Endometrial microvascular endothelial cells (primary cell): ENCODE results near the gene MT1F. TPM values are rescaled to one million over a fixed set of nuclear protein-coding genes. Genes with fewer than 3 reads are reported as not detected.
"Not testable (repeated sequence)": the region's sequence is repeated elsewhere in the genome, so short reads cannot be mapped to it uniquely, and the experiment has no call there.

Experiments
- in situ Hi-C: cut with HindIII; loops from 2 replicates; pipeline ENCODE4 v1.10.0; 2017; ENCODE audit warnings: low sequenced_read_pairs, low pct_unique_long_range_greater_than_20kb; ENCODE audit errors: inconsistent ontology term
- total RNA-seq: library from RNA; depleted of rRNA; stranded (reverse); fragments of >200 nt; gene quantifications from one replicate; pipeline ENCODE4 v1.2.3, GENCODE V29; 2015; ENCODE audit errors: inconsistent ontology term

MT1F gene
- total RNA-seq, 1 donor from 2014 or later, result 6.5 TPM

DNA sequence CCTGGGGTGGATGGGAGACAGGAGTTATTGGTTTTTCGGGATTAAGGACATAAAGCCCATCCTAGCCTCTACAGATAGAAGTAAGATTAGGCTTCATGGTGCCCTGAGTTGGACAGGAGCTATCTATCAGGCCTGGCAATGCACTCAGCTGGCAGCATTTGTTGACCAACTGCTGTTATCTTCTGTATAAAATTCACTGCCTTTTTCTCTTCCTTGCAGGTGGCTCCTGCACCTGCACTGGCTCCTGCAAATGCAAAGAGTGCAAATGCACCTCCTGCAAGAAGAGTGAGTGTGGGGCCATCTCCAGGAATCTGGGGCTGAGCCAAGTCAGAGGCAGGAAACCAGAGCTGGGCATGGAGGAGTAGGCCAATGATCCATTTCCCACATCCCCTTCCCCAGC, 18.7 kb upstream of the MT1F start:
- in situ Hi-C loops, result no loop called here

DNA sequence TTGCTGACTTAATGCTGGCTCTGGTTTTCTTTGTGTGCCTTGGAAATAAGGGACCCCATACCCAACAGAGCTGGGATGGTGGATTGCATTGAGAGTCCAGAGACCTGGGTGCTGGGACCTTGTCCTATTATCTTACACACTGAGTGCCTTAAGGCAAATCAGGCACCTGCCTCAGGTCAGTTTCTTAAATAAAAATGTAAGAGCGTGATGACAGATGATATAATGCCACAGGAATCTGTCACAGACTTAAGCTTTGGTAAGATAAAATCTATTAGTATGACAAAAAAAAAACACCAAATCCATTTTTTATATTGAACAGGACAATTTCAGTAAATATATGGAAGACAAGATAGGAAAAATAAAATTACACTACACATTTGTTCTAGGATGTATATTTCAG, 17.7 kb upstream of the MT1F start:
- in situ Hi-C loops, result no loop called here

DNA sequence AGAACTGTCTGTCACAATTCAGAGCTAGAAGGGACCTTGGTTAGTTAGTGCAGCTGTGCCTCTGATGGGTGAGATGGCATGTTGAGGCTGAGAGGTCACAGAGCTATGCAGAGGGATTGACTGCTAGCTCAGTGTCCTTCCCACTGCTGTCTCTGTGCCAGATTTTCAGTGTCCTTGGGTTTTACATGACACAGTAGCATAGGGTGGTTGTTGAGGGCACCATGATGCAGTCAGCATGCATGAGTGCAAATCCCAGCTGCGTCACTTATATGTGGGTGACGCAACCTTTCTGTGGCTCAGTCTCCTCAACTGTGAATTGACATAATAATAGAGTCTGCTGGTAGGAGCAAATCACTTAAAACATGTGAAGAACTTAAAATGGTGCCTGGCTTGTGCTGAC, 16.6 kb upstream of the MT1F start:
- in situ Hi-C loops, result no loop called here

DNA sequence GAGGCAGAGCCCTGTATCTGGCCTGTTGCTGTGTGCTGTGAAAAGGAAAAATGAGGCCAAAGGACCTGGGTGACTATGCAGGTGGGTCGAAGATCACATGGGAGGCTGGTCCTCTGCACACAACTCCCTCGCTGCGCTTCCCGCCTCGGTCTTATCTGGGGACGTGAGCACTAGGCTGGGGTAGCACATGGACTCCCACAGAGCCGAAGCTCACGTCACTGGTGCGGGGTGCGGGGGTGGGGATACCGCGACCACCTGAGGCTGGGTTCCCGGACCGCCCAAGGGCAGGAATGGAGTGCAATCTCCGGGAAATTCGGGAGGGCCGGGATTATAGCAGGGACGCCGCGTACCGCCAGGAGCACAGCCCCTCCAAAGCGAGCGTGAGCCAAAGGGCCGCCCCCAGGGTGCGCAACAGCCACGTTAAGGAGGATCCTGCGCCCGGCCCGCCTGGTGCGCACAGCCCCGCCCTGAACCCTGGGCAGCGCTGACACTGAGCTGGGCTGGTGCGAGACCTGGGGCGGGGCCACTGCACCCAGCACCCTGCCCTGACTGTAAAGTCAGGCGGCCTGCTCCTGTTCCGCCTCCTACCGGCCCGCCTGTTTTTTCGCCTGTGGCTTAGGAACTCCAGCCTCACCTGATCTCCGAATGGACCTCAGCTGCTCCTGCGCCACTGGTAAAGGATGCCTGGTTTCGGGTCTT, 14.5 kb upstream of the MT1F start:
- in situ Hi-C loops, result no loop called here

DNA sequence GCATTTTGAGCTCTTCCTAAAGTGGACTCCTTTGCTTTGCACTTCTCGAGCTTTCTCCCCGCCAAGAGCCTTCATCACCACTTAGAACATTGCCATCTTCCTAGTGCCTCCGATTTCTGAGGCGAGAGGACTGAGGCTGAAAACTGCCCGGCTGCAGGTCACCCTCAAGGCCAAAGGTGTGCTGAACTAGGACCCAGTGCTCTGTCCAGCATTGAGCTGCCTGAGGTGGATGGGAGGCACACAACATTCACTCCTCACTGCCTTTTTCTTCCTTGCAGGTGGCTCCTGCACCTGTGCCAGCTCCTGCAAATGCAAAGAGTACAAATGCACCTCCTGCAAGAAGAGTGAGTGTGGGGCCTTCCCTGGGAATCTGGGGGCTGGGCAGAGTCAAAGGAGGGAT, 13.9 kb upstream of the MT1F start:
- in situ Hi-C loops, result no loop called here

DNA sequence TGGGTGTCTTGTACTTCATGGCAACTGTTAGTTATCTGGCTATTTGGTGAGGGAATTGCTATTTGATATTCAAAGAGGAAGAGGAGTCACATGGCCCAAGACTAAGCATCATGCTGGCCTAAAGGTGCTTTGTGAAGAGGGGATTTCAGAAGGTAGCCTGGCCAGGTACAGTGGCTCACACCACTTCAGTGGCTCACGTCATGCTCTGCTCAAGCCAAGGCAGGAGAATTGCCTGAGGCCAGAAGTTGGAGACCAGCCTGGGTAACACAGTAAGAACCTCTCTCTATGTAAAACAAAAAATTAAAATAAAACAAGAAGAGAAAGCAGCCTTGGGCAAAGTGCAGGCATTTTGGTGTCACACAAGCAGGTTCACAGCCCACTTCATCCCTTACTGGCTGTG, 12.4 kb upstream of the MT1F start:
- in situ Hi-C loops, result no loop called here

DNA sequence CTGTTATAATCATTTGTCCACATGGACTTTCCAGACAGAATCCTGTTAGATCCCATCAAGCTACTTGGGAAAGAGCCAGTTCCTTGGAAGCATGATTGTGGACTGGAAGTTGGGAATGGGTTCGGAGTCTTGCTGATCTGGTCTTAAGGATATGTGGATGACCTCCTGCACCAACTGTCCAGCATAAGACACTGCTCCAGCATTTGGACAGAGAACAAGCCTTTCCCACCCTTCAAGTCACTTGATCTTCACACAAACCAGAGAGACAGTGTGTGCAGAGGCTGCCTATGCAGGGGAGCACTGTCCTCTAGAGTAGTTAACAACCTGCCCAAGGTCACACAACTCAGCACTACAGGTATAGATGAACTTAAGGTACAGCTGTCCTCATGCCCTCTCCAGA, 11.9 kb upstream of the MT1F start:
- in situ Hi-C loops, result no loop called here

DNA sequence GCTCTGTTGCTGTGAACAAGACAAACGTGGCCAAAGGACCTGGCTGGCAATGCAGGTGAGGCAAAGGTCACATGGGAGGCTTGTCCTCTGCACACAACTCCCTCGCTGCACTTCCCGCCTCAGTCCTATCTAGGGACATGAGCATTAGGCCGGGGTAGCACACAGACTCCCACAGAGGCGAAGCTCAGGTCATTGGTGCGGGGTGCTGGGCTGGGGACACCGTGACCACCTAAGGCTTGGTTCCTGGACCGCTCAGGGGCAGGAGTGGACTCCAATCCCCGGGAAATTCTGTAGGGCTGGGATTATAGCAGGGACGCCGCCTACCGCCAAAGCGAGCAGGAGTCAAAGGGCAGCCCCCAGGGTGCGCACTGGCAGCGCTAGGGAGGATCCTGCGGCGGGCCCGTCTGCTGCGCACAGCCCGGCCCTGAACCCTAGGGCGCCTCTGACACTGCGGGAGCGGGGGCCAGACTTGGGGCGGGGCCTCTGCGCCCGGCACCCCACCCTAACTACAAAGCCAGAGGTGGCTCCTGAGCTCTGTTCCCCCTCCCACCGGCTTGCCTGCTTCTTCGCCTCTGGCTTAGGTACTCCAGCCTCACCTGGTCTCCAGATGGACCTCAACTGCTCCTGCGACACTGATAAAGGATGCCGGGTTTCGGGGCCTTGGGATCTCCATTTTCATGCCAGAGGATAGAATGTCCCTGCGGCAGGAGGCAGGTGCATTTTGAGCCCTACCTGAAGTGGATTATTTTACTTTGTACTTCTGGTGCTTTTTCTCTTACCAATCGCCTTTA, 9.9 kb upstream of the MT1F start:
- in situ Hi-C loops, result no loop called here

DNA sequence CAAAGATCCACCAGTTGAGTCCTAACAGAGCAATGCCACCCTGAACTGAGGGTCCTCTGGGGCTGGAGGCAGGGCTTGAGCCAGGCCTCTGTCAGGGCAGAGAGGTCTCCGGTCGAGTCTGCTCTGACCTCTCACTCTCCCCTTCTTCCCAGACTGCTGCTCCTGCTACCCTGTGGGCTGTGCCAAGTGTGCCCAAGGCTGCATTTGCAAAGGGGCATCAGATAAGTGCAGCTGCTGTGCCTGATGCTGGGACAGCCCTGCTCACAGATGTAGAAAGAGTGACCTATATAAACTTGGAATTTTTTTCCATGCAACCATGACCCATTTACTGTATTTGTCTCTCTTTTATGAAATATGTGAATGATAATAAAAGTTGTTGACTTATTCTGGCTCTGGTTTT, 8.5 kb upstream of the MT1F start:
- in situ Hi-C loops, result no loop called here

DNA sequence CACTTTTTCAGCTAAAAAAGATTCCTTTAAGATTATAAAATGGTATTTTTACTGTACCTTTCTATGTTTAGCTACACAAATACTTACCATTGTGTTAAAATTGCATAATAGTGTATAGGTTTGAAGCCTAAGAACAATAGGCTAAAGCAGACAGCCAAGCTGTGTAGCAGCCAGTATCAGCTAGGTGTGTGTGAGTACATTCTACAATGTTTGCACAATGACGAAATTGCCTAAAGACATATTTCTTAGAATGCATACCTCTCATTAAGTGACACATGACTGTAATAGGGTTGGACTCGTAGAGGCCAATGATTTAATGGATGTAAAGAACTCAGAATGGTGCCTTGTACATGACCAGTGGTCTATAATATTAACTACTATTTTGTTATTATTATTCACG, 7.9 kb upstream of the MT1F start:
- in situ Hi-C loops, result no loop called here

DNA sequence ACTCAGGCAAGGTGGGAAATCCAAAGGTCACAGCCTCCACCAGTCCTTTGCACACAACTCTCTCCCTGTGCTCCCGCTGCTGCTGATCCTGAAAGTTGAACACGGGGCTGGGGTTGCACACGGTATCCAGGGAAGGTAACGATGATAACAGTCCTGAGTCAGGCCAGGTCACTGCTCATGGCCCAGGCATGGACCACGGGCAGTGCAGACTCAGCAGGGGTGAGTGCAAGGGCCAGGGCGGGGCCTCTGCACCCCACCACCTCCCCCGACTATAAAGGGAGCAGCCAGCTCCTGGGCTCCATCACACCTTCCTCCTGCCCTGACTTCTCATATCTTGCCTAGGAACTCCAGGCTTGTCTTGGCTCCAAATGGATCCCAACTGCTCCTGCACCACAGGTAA, 6.2 kb upstream of the MT1F start, which contains the start of gene MT1B:
TSS of gene MT1B (plus strand) at position 301 of the 400 bp plus-strand sequence. CDS start at position 369, 68 bp downstream.
- in situ Hi-C loops, result no loop called here

DNA sequence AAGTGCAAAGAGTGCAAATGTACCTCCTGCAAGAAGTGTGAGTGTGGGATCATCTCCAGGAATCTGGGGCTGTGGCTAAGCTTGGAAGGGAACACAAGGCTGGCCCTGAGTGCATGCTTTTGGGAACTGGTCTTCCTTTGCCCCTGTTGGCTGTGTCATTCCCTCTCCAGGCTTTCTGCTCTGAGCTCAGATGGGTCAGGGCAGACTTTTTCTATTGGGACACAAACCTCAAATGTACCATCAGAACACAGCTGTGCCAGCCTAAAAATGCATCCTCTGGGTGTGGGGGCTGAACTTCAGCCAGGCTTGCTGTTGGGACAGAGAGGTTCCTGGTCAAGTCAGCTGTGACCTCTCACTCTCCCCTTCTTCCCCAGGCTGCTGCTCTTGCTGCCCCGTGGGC, 5.2 kb upstream of the MT1F start:
- in situ Hi-C loops, result no loop called here

DNA sequence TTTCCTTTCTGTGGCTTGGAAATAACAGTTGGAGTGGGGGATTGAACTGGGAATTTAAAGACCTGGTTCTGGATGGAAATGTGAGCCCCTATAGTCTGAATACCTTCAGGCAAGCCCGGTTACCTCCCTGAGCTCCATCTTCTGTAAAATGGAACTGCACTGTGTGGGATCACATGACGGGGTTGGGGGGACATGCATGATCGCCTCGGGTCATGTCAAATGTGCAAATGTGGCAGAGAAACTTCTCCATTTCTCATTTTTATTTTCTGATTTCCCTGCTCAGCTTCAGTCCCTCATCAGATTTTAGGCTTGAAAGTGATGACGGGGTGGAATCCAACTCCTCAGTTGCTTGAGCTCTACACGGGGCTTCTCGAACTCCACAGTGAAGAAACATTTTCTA, 4.5 kb upstream of the MT1F start:
- in situ Hi-C loops, result no loop called here

DNA sequence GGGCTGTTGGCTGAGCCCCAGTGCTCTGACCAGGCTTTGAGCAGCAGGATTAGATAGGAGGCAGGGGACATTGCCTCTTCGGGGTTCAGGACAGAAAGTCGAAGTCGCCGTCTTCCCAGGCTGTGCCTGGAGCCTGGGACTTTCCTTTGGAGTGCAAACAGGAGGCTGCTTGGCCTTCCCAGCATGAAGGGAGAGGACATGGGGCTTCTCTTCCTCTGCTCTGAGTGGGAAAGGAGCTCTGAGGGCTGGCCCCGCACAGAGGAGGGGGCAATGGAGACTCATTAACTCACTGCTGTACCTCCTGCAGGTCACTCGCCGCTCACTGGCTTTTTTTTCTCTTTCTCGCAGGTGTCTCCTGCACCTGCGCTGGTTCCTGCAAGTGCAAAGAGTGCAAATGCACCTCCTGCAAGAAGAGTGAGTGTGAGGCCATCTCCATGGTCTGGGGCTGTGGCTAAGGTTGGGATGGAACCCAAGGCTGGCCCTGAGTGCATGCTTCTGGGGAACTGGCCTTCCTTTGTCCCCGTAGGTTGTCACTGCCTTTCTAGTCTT, 642 bp downstream of the MT1F start:
- in situ Hi-C loops, result no loop called here

DNA sequence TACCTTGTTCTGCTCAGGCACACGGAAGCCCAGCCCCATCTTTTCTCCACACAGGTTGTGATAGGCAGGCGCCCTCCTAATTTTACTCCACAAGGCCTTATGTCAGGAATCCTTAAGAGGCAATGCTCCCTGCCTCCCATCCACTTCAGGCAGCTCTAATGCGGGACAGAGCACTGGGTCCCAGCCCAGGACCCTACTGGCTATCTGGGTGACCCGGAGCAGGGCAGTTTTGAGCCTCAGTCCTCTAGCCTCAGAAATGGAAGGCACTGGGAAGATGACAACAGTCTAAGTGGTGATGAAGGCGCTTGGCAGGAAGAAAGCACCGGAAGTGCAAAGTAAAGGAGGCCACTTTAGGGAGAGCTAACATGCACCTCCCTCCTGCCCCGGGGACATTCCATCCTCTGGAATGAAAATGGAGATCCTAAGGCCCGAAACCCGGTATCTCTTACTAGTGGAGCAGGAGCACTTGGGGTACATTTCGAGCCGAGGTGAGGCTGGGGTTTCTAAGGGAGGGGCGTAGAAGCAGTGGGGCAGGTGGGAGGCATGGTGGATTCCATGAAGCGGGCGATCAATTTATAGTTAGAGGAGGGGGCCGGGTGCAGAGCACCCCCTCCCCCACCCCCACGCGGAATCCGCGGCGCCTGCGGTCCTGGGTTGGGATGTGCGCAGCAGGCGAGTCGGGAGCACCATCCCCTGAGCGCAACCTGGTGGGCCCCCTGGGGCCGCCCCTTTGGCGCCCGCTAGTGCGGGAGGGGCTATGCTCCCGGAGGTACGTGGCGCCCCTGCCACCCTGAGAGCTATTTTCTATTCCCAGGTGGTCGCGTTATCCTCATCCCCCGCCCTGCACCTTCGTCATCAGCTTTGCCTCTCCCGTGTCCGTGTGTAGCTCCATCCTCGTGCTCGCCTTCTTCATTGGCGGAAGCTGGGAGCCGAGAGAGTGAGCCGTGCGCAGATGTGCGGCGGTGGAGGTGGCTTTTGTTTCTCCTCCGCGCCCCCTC, 4.9 kb downstream of the MT1F start:
- in situ Hi-C loops, result no loop called here

DNA sequence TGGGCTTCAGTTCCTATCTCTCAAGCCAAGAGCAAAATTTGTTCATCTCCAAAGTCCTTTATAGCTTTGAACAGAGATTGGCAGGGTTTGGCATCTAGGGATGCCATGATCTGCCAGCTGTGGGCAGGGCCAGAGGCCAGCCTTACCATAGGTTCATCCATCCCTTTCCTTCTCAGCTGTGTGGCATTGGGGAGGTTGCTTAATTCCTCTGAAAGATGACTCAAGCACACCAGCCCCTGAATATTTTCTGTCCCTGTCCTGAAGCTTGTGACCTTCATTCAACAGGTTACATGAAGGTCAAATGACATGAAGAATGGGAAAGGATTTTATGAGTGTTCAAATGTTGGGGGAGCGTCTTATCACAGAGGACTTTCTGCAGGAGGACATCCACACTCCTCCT, 6.7 kb downstream of the MT1F start:
- in situ Hi-C loops, result no loop called here

DNA sequence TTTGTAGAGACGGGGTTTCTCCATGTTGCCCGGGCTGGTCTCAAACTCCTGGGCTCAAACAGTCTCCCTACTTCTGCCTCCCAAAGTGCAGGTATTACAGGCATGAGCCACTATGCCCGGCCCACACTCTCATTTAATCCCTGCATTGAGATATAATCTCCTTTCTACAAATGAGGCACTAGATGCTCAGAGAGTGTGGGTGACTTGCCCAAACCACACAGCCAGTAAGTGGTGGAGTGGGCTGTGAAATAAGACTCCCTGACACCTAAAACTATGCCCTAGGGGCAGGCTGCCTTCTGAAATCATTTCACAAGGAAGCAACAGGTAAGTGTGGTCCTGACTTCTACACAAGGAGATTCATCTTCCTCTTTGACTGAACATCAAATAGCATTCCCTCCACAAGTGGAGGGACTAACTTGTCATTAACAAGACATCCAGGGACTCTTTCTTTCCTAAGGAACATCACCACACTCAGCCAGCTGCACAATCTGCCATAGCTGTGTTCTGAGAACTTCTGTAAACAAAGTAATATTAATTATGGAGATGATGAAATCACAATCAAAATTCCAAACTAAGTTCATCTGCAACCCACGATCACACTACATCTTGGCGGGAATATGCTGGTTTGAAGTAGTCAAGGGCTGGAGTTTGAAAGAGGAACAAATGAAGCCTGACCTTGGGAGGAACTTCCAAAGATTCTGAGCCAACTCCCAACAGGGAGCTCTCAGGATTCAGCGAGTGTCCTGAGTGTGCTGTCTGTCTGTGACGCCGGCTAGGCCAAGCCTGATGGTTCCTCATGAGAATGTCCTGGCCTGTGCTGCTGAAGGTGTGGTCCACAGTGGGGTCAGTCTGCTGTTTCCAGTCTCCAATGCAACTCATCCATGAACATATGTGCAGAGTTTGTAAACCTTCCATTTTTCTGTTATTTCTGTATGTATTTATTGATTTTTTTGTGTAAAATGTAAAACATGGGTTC, 7.8 kb downstream of the MT1F start:
- in situ Hi-C loops, result not testable (repeated sequence)
